Panc1 (cell line): ENCODE data around the gene SAMD4B. TPM values are rescaled to one million over a fixed set of nuclear protein-coding genes. Genes with fewer than 3 reads are reported as not detected.

Experiments used
- ATAC-seq: fragments of 200-7000 bp; cut with Tn5 transposase; 2 replicates; pipeline ENCODE4 v1.9.1; 2020; ENCODE audit warnings: mild to moderate bottlenecking, moderate library complexity
- BruUV-seq: library from RNA; stranded (reverse); fragments of 400-500 nt; replicated peaks from 2 replicates; lab custom pipeline; 2021; lab: Mats Ljungman, UMichigan
- CTCF ChIA-PET: fragments of 300-600 bp; sonication (Branson Sonifier 250); formaldehyde crosslinking; loops from one replicate; lab custom pipeline; 2022; ENCODE audit warnings: antibody characterized with exemption; lab: Charles Lee
- POLR2A ChIA-PET: fragments of 300-600 bp; sonication (Branson Sonifier 250); formaldehyde crosslinking; loops from one replicate; lab custom pipeline; 2022; ENCODE audit warnings: antibody characterized with exemption; lab: Charles Lee
- DNase-seq: peaks from one replicate; pipeline ENCODE4 v3.0.0-alpha.2; 2010; ENCODE audit warnings: low read depth, low spot score
- H3K27ac ChIP-seq: 2 replicates; pipeline ENCODE4 v1.5.1; 2011; ENCODE audit warnings: mild to moderate bottlenecking, low read length, inconsistent platforms
- H3K27me3 ChIP-seq: fragments of 200-500 bp; sonication (Bioruptor generic); 2 replicates; pipeline ENCODE4 v1.6.0; 2014; ENCODE audit warnings: low read length, inconsistent platforms; ENCODE audit not compliant: control insufficient read depth, insufficient read depth
- H3K36me3 ChIP-seq: fragments of 200-500 bp; sonication (Bioruptor generic); 2 replicates; pipeline ENCODE4 v1.5.1; 2014; ENCODE audit warnings: inconsistent platforms, mild to moderate bottlenecking, low read length, moderate library complexity; ENCODE audit not compliant: control insufficient read depth, insufficient read depth
- H3K4me1 ChIP-seq: 2 replicates; pipeline ENCODE4 v1.5.1; 2011; ENCODE audit warnings: inconsistent platforms, mild to moderate bottlenecking, low read length, moderate library complexity; ENCODE audit not compliant: control insufficient read depth, insufficient read depth
- H3K4me3 ChIP-seq, 2 experiments: 2 replicates each; pipeline ENCODE4 v1.5.1; 2011 to 2012; ENCODE audit warnings: low read depth in 2 of 2, low read length in 2 of 2, mild to moderate bottlenecking in 2 of 2, inconsistent platforms in 1 of 2, moderate library complexity in 1 of 2
- H3K9me3 ChIP-seq: fragments of 200-500 bp; sonication (Bioruptor generic); 2 replicates; pipeline ENCODE4 v1.5.1; 2014; ENCODE audit warnings: low read depth, mild to moderate bottlenecking, inconsistent platforms, low read length, moderate library complexity; ENCODE audit not compliant: control insufficient read depth, insufficient read depth
- CTCF ChIP-seq: fragments of 450-650 bp; IDR thresholded peaks from 2 replicates; pipeline ENCODE4 v1.5.1; 2017; ENCODE audit warnings: mild to moderate bottlenecking
- POLR2AphosphoS5 ChIP-seq: IDR thresholded peaks from 2 replicates; pipeline ENCODE4 v1.6.1; 2012; ENCODE audit warnings: mild to moderate bottlenecking, low read depth, low read length, moderate library complexity
- REST ChIP-seq, 2 experiments: IDR thresholded peaks; 2 replicates each; pipeline ENCODE4 v1.6.1; 2011 to 2012; ENCODE audit warnings: low read depth in 2 of 2, control low read depth in 1 of 2, low read length in 1 of 2, mild to moderate bottlenecking in 1 of 2, moderate library complexity in 1 of 2; ENCODE audit not compliant: insufficient read depth in 1 of 2
- SIN3A ChIP-seq: IDR thresholded peaks from 2 replicates; pipeline ENCODE4 v1.6.1; 2012; ENCODE audit warnings: low read depth, mild to moderate bottlenecking, low read length, moderate library complexity, borderline replicate concordance; ENCODE audit not compliant: insufficient read depth
- TCF7L2 ChIP-seq: IDR thresholded peaks from 2 replicates; pipeline ENCODE4 v1.6.1; 2011; ENCODE audit warnings: mild to moderate bottlenecking, low read depth, low read length, inconsistent platforms
- in situ Hi-C: cut with HindIII; loops from 2 replicates; pipeline ENCODE4 v1.10.0; 2016; ENCODE audit warnings: low sequenced_read_pairs, low pct_unique_long_range_greater_than_20kb
- intact Hi-C: fragments of 100-400 bp; cut with micrococcal nuclease; formaldehyde crosslinking; loops from one replicate; pipeline ENCODE4 v1.10.0; 2022; ENCODE audit not compliant: unreplicated experiment
- total RNA-seq: library from RNA; stranded (reverse); gene quantifications from one replicate; pipeline ENCODE4 v1.2.1, GENCODE V29; 2021; ENCODE audit not compliant: unreplicated experiment

SAMD4B gene
- total RNA-seq, 1 experiment from 2014 or later: 1,339 TPM

- ChIA-PET CTCF (interaction anchor here (0.7 to 6.8 kb wide), 22 partner anchors 8 to 123 kb away, joined by 3 to 280 read pairs (median 6); partner anchors contain the start of genes GMFG, MED29, PAF1 and RPS16), POLR2A (interaction anchor here (0.5 to 2.3 kb wide), 18 partner anchors 9 to 671 kb away, joined by 3 to 41 read pairs (median 10); partner anchors contain the start of genes MED29, PAF1, RPS16 and SUPT5H)
- intact Hi-C loops (loop anchor here (1.0 to 10.0 kb wide), 6 partner anchors 18 to 437 kb away; partner anchors contain the start of genes FBXO17, MED29, PAF1 and SAMD4B), in situ Hi-C loops (no loop called here)
- Histone ChIP-seq H3K36me3 (peaks cover 27% of the 10 kb centered on the region), H3K27me3 (no peaks in the 10 kb centered on the region), H3K9me3 (no peaks in the 10 kb centered on the region), H3K4me3 (peak within 1 kb of the TSS; percentile 42 to 55), H3K4me1 (peaks cover 58% of the 10 kb centered on the region), H3K27ac (peak within 1 kb of the TSS; percentile 92)
- ATAC-seq (peak; percentile 67), DNase-seq (peak; percentile 100)
- no TSS peak for BruUV-seq
- TF ChIP-seq SIN3A (no peak), TCF7L2 (no peak), CTCF (no peak), REST (IDR thresholded peaks at IDR 0.05; ENCODE audit: insufficient read depth in 1 of 2, low read depth in 2 of 2, low read length in 1 of 2) (no peak), POLR2AphosphoS5 (no peak)
Measured at GRCh38 chr19:39412100-39412866, 70.1 kb downstream of the SAMD4B start, which contains the start of gene PLEKHG2. TSS of gene PLEKHG2 (plus strand) at chr19:39412669. CDS start at chr19:39414087, 1,418 bp downstream.

- Histone ChIP-seq H3K4me3 (peak overlapping the region; percentile 42 to 55), H3K9me3 (no peaks in the 10 kb centered on the region), H3K27ac (peak overlapping the region; percentile 92), H3K4me1 (peaks cover 58% of the 10 kb centered on the region), H3K27me3 (no peaks in the 10 kb centered on the region), H3K36me3 (peaks cover 33% of the 10 kb centered on the region)
- intact Hi-C loops: loop anchor here (1.0 to 10.0 kb wide), 6 partner anchors 17 to 438 kb away; partner anchors contain the start of genes FBXO17, MED29, PAF1 and SAMD4B
- ChIA-PET CTCF (interaction anchor here (0.7 to 6.8 kb wide), 9 partner anchors 14 to 121 kb away, joined by 3 to 280 read pairs (median 13); partner anchors contain the start of genes RPS16 and SAMD4B), POLR2A (interaction anchor here (0.6 to 8.9 kb wide), 14 partner anchors 10 to 148 kb away, joined by 3 to 226 read pairs (median 19); partner anchors contain the start of genes MED29, PAF1 and RPS16)
- DNase-seq (no peak), ATAC-seq (no peak; the same call in 1 of the 2 replicates)
- TF ChIP-seq TCF7L2: no peak
- TF ChIP-seq SIN3A: no peak
- no peak for TF ChIP-seq CTCF
- no peak for TF ChIP-seq REST (IDR thresholded peaks at IDR 0.05; ENCODE audit: insufficient read depth in 1 of 2, low read depth in 2 of 2, low read length in 1 of 2)
- no peak for TF ChIP-seq POLR2AphosphoS5
- in situ Hi-C loops: no loop called here
- no TSS peak for BruUV-seq
Measured at GRCh38 chr19:39412867-39413271, 70.6 kb downstream of the SAMD4B start.
